ENCODE data around the gene CXCL9.

- TF ChIP-seq CTCF (IDR thresholded peaks at IDR 0.05) = no peak
- no peak for TF ChIP-seq POLR2AphosphoS5 (IDR thresholded peaks at IDR 0.05)
These were observed 47.7 kb upstream of the CXCL9 start for GRCh38 chr4:76055016-76055415.
